GM12874 (cell line): ENCODE data around the gene DNAH8.

Source experiments
- CTCF ChIP-seq: IDR thresholded peaks from 2 replicates; pipeline ENCODE4 v1.5.1; 2011; ENCODE audit warnings: low read depth, mild to moderate bottlenecking, control low read depth, low read length, moderate library complexity; ENCODE audit not compliant: insufficient read depth

DNAH8 gene

GRCh38 chr6:38784506-38785235 lies 69.6 kb downstream of the DNAH8 start:
- no peak for TF ChIP-seq CTCF

DNA sequence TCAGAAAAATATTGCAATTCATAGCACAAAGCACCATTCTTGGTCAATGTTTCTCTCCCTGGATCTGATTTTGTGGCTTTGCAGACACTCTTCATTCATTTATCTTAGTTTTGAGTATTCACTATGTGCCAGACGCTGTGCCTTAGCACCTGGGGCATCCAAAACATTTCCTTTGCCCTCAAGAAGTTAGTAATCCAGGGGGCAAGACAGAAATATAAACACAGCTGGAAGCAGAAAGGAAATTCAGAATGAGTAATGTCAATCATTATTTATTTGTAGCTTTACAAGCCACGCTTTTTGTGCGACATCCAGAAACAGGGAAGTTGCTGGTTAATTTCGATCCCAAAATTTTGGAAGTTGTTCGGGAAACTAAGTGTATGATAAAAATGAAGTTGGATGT lies 71.4 kb downstream of the DNAH8 start:
- no peak for TF ChIP-seq CTCF

GRCh38 chr6:38789256-38789655 lies 74.1 kb downstream of the DNAH8 start:
- no peak for TF ChIP-seq CTCF

- TF ChIP-seq CTCF = no peak
Observed at GRCh38 chr6:38792356-38792755, 77.2 kb downstream of the DNAH8 start.

DNA sequence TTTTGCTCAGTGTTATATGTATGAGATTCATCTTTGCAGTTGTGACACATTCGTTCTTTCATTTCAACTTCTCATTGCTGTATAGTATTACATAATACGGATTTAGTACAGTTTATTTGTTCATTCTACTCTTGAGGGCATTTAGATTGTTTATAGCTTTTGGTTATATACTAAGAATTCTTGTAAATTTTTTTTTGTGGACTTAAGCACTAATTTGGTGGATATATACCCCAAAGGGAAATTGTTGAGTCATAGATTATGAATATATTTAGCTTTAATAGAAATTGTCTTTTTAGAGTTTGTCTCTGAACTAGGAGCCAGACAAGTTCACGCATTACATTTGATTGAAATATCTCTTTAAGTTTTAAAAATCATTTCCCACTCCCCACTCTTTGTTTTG lies 79.6 kb downstream of the DNAH8 start:
- no peak for TF ChIP-seq CTCF

DNA sequence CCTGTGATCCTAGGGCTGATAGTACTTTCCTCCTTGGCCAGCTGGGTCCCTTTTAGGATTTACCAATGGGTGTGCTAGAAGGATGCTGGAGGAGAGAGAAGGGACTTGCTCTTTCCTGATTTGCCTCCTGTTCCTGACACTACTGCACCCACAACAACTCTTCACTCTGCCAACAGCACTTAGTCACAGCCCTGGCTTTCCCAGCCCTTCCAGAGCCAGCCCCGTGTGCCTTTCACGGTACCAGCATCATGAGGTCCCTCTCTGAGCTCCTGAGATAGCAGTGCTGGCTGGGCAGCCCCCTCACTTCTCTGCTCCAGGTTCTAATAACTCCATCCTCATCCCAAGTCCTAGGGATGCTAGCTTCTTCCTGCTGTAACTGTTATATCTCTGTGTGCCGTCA lies 80.9 kb downstream of the DNAH8 start:
- TF ChIP-seq CTCF = no peak

GRCh38 chr6:38796850-38797249 lies 81.7 kb downstream of the DNAH8 start:
- no peak for TF ChIP-seq CTCF
